Effector CD4-positive, alpha-beta T cell (primary cell): ENCODE data around the gene ABHD11.
A peak's percentile ranks its signal among the peaks of the same experiment; 100 is the strongest.
"Not testable (repeated sequence)": the region's sequence is repeated elsewhere in the genome, so short reads cannot be mapped to it uniquely, and the experiment has no call there.

Source experiments
- DNase-seq: peaks from one replicate; pipeline ENCODE4 v3.0.0-alpha.2; 2020

Gene ABHD11

GRCh38 chr7:73742753-73743641 is 4.4 kb upstream of the ABHD11 start:
- DNase-seq: no peak

GRCh38 chr7:73742338-73742752 is 3.7 kb upstream of the ABHD11 start:
- DNase-seq: no peak

GRCh38 chr7:73741600-73741999 is 3.0 kb upstream of the ABHD11 start:
- DNase-seq: no peak

GRCh38 chr7:73740771-73741170 is 2.2 kb upstream of the ABHD11 start:
- DNase-seq: no peak

GRCh38 chr7:73740212-73740611 is 1.6 kb upstream of the ABHD11 start:
- DNase-seq: no peak

GRCh38 chr7:73739387-73739767 is 775 bp upstream of the ABHD11 start:
- no peak for DNase-seq

- DNase-seq: peak; percentile 54
These were observed 386 bp downstream of the ABHD11 start for GRCh38 chr7:73738220-73738611.

GRCh38 chr7:73737491-73738219 is 947 bp downstream of the ABHD11 start:
- no peak for DNase-seq

- DNase-seq: no peak
These were observed 1.7 kb downstream of the ABHD11 start for GRCh38 chr7:73736885-73737284.

GRCh38 chr7:73735528-73735905 is 3.1 kb downstream of the ABHD11 start:
- DNase-seq: no peak

GRCh38 chr7:73734619-73735527 is 3.7 kb downstream of the ABHD11 start:
- peak; percentile 75 for DNase-seq

GRCh38 chr7:73732397-73732796 is 6.2 kb downstream of the ABHD11 start:
- DNase-seq: no peak

GRCh38 chr7:73730485-73730884 is 8.1 kb downstream of the ABHD11 start:
- DNase-seq: no peak

- DNase-seq: no peak
These were observed 10.1 kb downstream of the ABHD11 start for GRCh38 chr7:73728551-73728950.

- no peak for DNase-seq
These were observed 10.7 kb downstream of the ABHD11 start for GRCh38 chr7:73727952-73728351.

- DNase-seq: no peak
These were observed 12.5 kb downstream of the ABHD11 start for GRCh38 chr7:73726083-73726466.

- DNase-seq: no peak
These were observed 14.8 kb downstream of the ABHD11 start for GRCh38 chr7:73723813-73724212.

GRCh38 chr7:73722785-73723184 is 15.8 kb downstream of the ABHD11 start:
- DNase-seq: no peak

GRCh38 chr7:73722182-73722581 is 16.4 kb downstream of the ABHD11 start:
- DNase-seq: not testable (repeated sequence)

GRCh38 chr7:73721377-73721817 is 17.2 kb downstream of the ABHD11 start:
- DNase-seq: no peak

GRCh38 chr7:73720443-73720842 is 18.2 kb downstream of the ABHD11 start:
- DNase-seq: not testable (repeated sequence)

GRCh38 chr7:73719806-73720169 is 18.8 kb downstream of the ABHD11 start:
- DNase-seq: no peak
